Activated CD4-positive, alpha-beta T cell treated with anti-CD3 and anti-CD28 coated beads, Interleukin-2, amount 10 ng/mL, durations not matched to agents 7 days and 5 days (primary cell): ENCODE results near the gene EPB41L2. TPM values are rescaled to one million over a fixed set of nuclear protein-coding genes. Genes with fewer than 3 reads are reported as not detected.
"Not testable (repeated sequence)": the region's sequence is repeated elsewhere in the genome, so short reads cannot be mapped to it uniquely, and the experiment has no call there.

Experiments
- CTCF ChIA-PET: fragments of 350-600 bp; sonication (Branson Sonifier 250); formaldehyde crosslinking; loops from one replicate; lab custom pipeline; 2021; ENCODE audit warnings: antibody characterized with exemption; lab: Charles Lee
- POLR2A ChIA-PET: fragments of 350-600 bp; sonication (Branson Sonifier 250); formaldehyde crosslinking; loops from one replicate; lab custom pipeline; 2021; ENCODE audit warnings: antibody characterized with exemption; lab: Charles Lee
- DNase-seq: peaks from one replicate; pipeline ENCODE4 v3.0.0-alpha.2; 2020
- H3K27ac Mint-ChIP-seq: one replicate; pipeline ENCODE4 v1.8.0; 2021; ENCODE audit warnings: mild to moderate bottlenecking, moderate library complexity, mixed read lengths
- H3K27me3 Mint-ChIP-seq: one replicate; pipeline ENCODE4 v1.8.0; 2021; ENCODE audit warnings: mixed read lengths
- H3K36me3 Mint-ChIP-seq: one replicate; pipeline ENCODE4 v1.8.0; 2021; ENCODE audit warnings: low read depth, mixed read lengths
- H3K4me1 Mint-ChIP-seq: one replicate; pipeline ENCODE4 v1.8.0; 2021; ENCODE audit warnings: mixed read lengths
- H3K4me3 Mint-ChIP-seq: one replicate; pipeline ENCODE4 v1.8.0; 2021; ENCODE audit warnings: mild to moderate bottlenecking, moderate library complexity, mixed read lengths
- H3K9me3 Mint-ChIP-seq: one replicate; pipeline ENCODE4 v1.8.0; 2021; ENCODE audit warnings: mixed read lengths
- total RNA-seq, 2 experiments: library from RNA; stranded (reverse); gene quantifications; one replicate each; pipeline ENCODE4 v1.2.3, GENCODE V29; 2021

EPB41L2 gene
- total RNA-seq, 2 experiments from 2014 or later, result 20.2 to 25.2 TPM

DNA sequence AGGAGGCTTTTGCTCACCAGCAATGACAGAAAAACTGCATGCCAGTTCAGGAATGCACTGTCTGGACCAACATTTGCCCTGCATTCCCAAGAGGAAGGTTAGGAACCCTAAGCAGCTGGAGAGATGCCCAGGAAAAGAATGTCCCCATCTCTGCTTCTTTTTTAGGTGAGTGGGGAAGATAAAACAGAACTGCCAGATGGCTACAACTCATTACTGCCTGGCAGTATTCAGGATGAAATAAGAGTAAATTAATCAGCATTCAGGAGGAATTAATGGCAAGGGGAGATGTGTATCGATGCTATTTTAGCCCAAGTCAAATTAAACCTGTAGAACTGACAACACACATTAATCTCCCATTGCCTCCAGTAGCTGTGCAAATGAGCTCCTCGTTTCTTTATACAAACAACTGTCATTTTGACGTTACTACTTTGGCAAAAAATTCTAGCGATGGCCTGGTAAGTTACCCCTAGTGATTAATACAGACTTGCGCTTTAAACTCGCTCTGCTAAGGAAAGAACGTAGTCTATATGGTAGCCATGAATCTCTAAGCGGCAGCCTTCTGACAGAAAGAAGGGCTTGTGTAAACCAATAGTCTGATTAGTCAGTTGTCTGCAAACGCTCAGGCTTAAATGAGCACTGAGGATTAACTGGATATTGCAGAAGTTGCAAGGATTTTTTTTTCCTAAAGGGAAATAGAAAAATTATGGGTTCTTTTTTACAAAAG lies 252.6 kb downstream of the EPB41L2 start:
- H3K36me3 Mint-ChIP-seq, result no peaks in the 10 kb centered on the region
- H3K4me3 Mint-ChIP-seq, result no peak overlapping the region
- no peaks in the 10 kb centered on the region for H3K9me3 Mint-ChIP-seq
- no peak overlapping the region for H3K27ac Mint-ChIP-seq
- no peak for DNase-seq
- H3K4me1 Mint-ChIP-seq, result no peaks in the 10 kb centered on the region
- ChIA-PET CTCF (no interaction called here), POLR2A (no interaction called here)
- no peaks in the 10 kb centered on the region for H3K27me3 Mint-ChIP-seq

DNA sequence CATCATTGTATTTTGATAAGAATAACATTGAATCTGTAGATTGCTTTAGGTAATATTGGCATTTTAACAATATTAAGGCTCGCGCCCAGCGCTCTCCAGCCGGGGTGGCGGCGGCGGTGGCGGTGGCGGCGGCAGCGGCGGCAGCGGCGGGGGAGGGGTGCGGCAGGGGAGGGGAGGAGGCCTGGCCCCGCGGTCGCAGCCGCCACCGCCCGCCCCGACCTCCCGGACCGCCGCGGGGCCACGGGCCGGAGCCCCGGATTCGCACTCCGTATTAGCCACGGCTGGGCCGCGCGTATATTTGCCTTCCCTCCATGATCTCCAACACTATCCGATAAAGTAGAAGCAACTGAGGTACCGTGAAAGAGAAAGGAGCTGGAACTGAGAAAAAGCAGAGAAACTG lies 261.7 kb downstream of the EPB41L2 start:
- H3K4me1 Mint-ChIP-seq, DNase-seq, H3K27ac Mint-ChIP-seq, H3K4me3 Mint-ChIP-seq, H3K36me3 Mint-ChIP-seq, H3K27me3 Mint-ChIP-seq, POLR2A ChIA-PET, CTCF ChIA-PET, H3K9me3 Mint-ChIP-seq: not testable (repeated sequence)

DNA sequence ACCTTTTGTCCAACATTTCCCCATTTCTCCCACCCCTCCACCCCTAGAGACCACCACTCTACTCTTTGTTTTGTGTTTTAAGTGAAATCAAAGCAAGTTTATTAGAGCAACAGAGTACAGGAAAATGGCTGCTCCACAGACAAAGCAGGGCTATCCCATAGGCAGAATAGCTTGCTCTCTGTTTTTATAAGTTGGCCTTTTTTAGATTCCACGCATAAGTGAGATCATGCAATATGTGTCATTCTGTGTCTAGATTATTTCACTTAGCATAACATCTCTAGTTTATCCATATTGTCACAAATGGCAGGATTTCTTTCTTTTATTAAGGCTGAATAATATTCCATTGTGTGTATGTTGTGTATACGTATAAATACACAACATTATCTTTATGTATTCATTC lies 266.0 kb downstream of the EPB41L2 start:
- Mint-ChIP-seq H3K9me3 (peaks cover 2% of the 10 kb centered on the region), H3K27me3 (no peaks in the 10 kb centered on the region), H3K4me1 (no peaks in the 10 kb centered on the region), H3K27ac (no peak overlapping the region), H3K4me3 (no peak overlapping the region), H3K36me3 (no peaks in the 10 kb centered on the region)
- ChIA-PET CTCF (interaction anchor here (0.9 kb wide), 1 partner anchor 15 kb away, joined by 3 read pairs; no protein-coding TSS in a partner anchor), POLR2A (no interaction called here)
- DNase-seq, result no peak

DNA sequence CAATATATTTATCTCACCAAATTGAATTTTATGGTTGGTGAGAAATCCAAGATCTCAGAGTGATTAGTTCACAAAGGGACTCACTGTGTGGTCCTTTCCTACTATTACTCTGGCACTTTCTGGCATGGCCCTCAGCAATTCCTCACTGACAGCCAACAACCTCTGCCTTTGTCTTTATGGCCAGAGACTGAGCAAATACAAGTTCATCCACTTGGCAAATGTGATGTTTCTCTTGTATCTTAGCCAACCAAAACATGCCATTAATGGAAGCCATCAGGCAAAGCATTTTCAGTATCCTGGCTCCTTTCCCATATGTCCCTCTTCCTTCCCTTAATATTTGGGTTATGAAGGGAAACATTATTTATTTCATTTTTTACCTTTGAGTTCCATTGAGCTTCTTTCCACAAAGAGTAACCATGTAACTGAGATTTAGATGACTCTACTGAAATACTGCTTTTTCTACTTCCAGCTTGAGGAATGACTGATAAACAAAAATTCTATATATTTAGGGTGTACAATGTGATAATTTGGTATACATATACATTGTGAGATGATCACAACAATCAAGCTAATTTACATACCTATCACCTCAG lies 266.6 kb downstream of the EPB41L2 start:
- POLR2A ChIA-PET, result no interaction called here
- Mint-ChIP-seq H3K27ac (no peak overlapping the region), H3K27me3 (no peaks in the 10 kb centered on the region), H3K36me3 (no peaks in the 10 kb centered on the region), H3K9me3 (peaks cover 2% of the 10 kb centered on the region), H3K4me3 (no peak overlapping the region), H3K4me1 (no peaks in the 10 kb centered on the region)
- CTCF ChIA-PET, result interaction anchor here (0.9 kb wide), 1 partner anchor 15 kb away, joined by 3 read pairs; no protein-coding TSS in a partner anchor
- no peak for DNase-seq

DNA sequence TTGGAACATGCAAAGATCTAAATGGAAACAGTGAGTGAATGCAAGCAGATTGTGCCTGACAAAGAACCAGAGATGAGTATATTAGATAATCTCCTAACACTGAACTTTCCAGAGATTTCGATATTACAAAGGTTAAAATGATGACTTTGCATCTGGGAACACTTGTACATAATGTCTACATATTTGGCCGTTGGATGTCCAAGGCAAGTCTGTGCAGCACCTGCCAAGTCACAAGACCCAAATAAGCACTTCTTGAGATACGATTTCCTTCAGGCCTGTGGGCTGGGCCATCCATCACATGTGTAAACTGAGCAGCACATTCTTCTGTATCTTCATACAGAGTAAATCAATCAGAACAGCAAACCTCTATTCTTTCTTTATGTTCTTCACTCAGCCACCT lies 268.3 kb downstream of the EPB41L2 start:
- DNase-seq, result no peak
- ChIA-PET POLR2A (no interaction called here), CTCF (no interaction called here)
- no peaks in the 10 kb centered on the region for H3K36me3 Mint-ChIP-seq
- no peak overlapping the region for H3K4me3 Mint-ChIP-seq
- no peaks in the 10 kb centered on the region for H3K27me3 Mint-ChIP-seq
- H3K9me3 Mint-ChIP-seq, result peaks cover under 1% of the 10 kb centered on the region
- H3K4me1 Mint-ChIP-seq, result no peaks in the 10 kb centered on the region
- no peak overlapping the region for H3K27ac Mint-ChIP-seq

DNA sequence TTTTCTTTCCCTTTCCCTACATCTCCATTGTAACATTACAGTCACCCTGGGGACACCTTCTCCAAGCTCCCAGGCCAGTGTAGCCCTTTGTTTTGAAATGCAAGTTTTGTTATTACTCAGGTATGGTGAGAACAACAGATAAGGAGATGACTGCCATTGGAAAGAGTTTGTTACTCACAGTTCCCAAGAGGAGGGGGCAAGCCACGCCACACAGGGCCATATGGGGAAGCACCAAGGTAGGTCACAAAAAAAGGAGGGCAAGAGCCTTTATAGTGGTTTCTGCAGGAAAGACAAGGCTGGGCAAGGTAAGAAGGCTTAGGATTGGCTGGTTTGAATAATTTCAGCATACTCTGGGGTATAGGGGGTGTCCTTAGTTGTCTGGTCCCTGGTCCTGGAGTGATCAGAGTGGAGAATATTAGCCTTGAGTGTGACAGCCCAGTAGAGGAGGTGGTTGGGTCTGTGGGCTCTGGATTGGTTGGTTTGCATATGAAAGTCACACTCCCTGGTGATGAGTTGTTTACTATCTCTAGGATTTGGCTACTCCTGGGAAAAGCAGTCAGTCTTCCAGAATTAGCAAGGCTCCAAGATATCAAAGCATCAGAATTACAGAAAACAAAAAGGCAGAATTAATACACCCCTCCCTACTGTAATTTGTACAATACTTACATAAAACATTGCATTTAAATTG lies 268.9 kb downstream of the EPB41L2 start:
- H3K9me3 Mint-ChIP-seq, result no peaks in the 10 kb centered on the region
- H3K27ac Mint-ChIP-seq, result no peak overlapping the region
- H3K4me1 Mint-ChIP-seq, result no peaks in the 10 kb centered on the region
- DNase-seq, result no peak
- H3K27me3 Mint-ChIP-seq, result no peaks in the 10 kb centered on the region
- CTCF ChIA-PET, result no interaction called here
- POLR2A ChIA-PET, result no interaction called here
- no peaks in the 10 kb centered on the region for H3K36me3 Mint-ChIP-seq
- no peak overlapping the region for H3K4me3 Mint-ChIP-seq

Other genes starting within 250 kb of the EPB41L2 start
- gene SMLR1, start 235.8 kb downstream of the EPB41L2 start, total RNA-seq, result not detected
- gene AKAP7, start 72.2 kb upstream of the EPB41L2 start, total RNA-seq, result 1 to 10 TPM; 7.8 to 8.8 TPM